Measurements from ENCODE around the gene TIFAB. TPM values are rescaled to one million over a fixed set of nuclear protein-coding genes. Genes with fewer than 3 reads are reported as not detected.

The TIFAB gene
- total and polyA plus RNA-seq, 4 experiments from 2014 or later: 0.19 TPM; not detected in 3

Other genes with a start within 250 kb of the TIFAB start
- gene MACROH2A1, start 53.1 kb downstream of the TIFAB start, total RNA-seq: 100 to 1,000 TPM; 100 to 104 TPM
- 100 to 1,000 TPM; 112 to 181 TPM for gene MACROH2A1, start 53.1 kb downstream of the TIFAB start, polyA plus RNA-seq
- gene DCANP1, start 5.0 kb downstream of the TIFAB start, total RNA-seq: not detected
- not detected for gene DCANP1, start 5.0 kb downstream of the TIFAB start, polyA plus RNA-seq
- gene NEUROG1, start 83.6 kb upstream of the TIFAB start, total RNA-seq: not detected
- gene NEUROG1, start 83.6 kb upstream of the TIFAB start, polyA plus RNA-seq: not detected
- gene CXCL14, start 126.6 kb upstream of the TIFAB start, total RNA-seq: not detected
- gene CXCL14, start 126.6 kb upstream of the TIFAB start, polyA plus RNA-seq: not detected

Data from CD4-positive, alpha-beta memory T cell (primary cell).